K562 (cell line): ENCODE data around the gene MRPL40. TPM values are rescaled to one million over a fixed set of nuclear protein-coding genes. Genes with fewer than 3 reads are reported as not detected.

Experiments used
- CEBPB ChIP-seq: fragments of 450-650 bp; IDR thresholded peaks from 2 replicates; pipeline ENCODE4 v1.6.1; 2016; ENCODE audit warnings: missing genetic modification characterization, missing compliant biosample characterization
- CTBP1 ChIP-seq: fragments of 450-650 bp; IDR thresholded peaks from 2 replicates; pipeline ENCODE4 v1.6.1; 2016; ENCODE audit warnings: borderline replicate concordance
- ETS1 ChIP-seq: conservative IDR thresholded peaks from 2 replicates; pipeline ENCODE4 v1.6.1; 2011; ENCODE audit warnings: low read depth, mild to moderate bottlenecking, low read length; ENCODE audit not compliant: control insufficient read depth
- FIP1L1 ChIP-seq: fragments of 200-400 bp; formaldehyde crosslinking; IDR thresholded peaks from 2 replicates; pipeline ENCODE4 v1.6.1; 2018; ENCODE audit warnings: mild to moderate bottlenecking, low read depth, low read length; ENCODE audit not compliant: poor library complexity, severe bottlenecking
- FOXA1 ChIP-seq: fragments of 450-650 bp; IDR thresholded peaks from 2 replicates; pipeline ENCODE4 v1.6.1; 2016; ENCODE audit warnings: mild to moderate bottlenecking, borderline replicate concordance
- HMG20B ChIP-seq: fragments of 250-450 bp; sonication (Bioruptor Pico); IDR thresholded peaks from 2 replicates; pipeline ENCODE4 v1.5.0; 2021; ENCODE audit warnings: mild to moderate bottlenecking
- HNRNPH1 ChIP-seq: fragments of 200-400 bp; formaldehyde crosslinking; optimal IDR thresholded peaks from 2 replicates; pipeline ENCODE3; 2017; ENCODE audit warnings: low read depth, mild to moderate bottlenecking, low read length, moderate library complexity
- KHSRP ChIP-seq: fragments of 450-650 bp; IDR thresholded peaks from 2 replicates; pipeline ENCODE4 v1.6.1; 2017
- NBN ChIP-seq: fragments of 450-650 bp; IDR thresholded peaks from 2 replicates; pipeline ENCODE4 v1.6.1; 2016; ENCODE audit warnings: low read depth, mild to moderate bottlenecking
- PML ChIP-seq: IDR thresholded peaks from 2 replicates; pipeline ENCODE4 v1.6.1; 2012; ENCODE audit warnings: low read length, inconsistent platforms
- RAD21 ChIP-seq, 2 experiments: fragments of 250-450 bp in 1 of 2; fragments of 450-650 bp in 1 of 2; sonication (Bioruptor Pico) in 1 of 2; formaldehyde crosslinking in 1 of 2; IDR thresholded peaks in 1 of 2; conservative IDR thresholded peaks in 1 of 2; 2 replicates each; pipeline versions ENCODE4 v1.4.0 to v1.8.0; 2020 to 2022; ENCODE audit warnings: mild to moderate bottlenecking in 2 of 2, moderate library complexity in 1 of 2
- RAD51 ChIP-seq: fragments of 450-650 bp; IDR thresholded peaks from 2 replicates; pipeline ENCODE4 v1.7.1; 2016; ENCODE audit warnings: low read depth, mild to moderate bottlenecking, borderline replicate concordance
- SMAD3 ChIP-seq: fragments of 450-650 bp; formaldehyde crosslinking; conservative IDR thresholded peaks from 2 replicates; pipeline ENCODE4 v1.4.0; 2020; ENCODE audit warnings: mild to moderate bottlenecking
- SNAPC5 ChIP-seq: fragments of 250-450 bp; sonication (Bioruptor Pico); IDR thresholded peaks from 2 replicates; pipeline ENCODE4 v1.8.0; 2021; ENCODE audit warnings: moderate library complexity, mild to moderate bottlenecking, inconsistent platforms
- SNIP1 ChIP-seq: fragments of 450-650 bp; IDR thresholded peaks from 2 replicates; pipeline ENCODE4 v1.7.1; 2017; ENCODE audit warnings: low read depth, mild to moderate bottlenecking
- STAT5B ChIP-seq: fragments of 250-450 bp; sonication (Bioruptor Pico); IDR thresholded peaks from 2 replicates; pipeline ENCODE4 v1.8.0; 2021; ENCODE audit warnings: mild to moderate bottlenecking, inconsistent platforms
- TAL1 ChIP-seq: fragments of 450-650 bp; IDR thresholded peaks from 2 replicates; pipeline ENCODE4 v1.6.1; 2016; ENCODE audit warnings: mild to moderate bottlenecking
- ZKSCAN3 ChIP-seq: fragments of 250-450 bp; sonication (Bioruptor Pico); IDR thresholded peaks from 2 replicates; pipeline ENCODE4 v1.4.0; 2020
- ZNF444 ChIP-seq: fragments of 250-450 bp; sonication (Bioruptor Pico); IDR thresholded peaks from 2 replicates; pipeline ENCODE4 v1.4.0; 2020; ENCODE audit warnings: mild to moderate bottlenecking, moderate library complexity
- ZNF445 ChIP-seq: fragments of 250-450 bp; sonication (Bioruptor Pico); IDR thresholded peaks from 2 replicates; pipeline ENCODE4 v1.4.0; 2020; ENCODE audit warnings: low read depth, mild to moderate bottlenecking, moderate library complexity
- polyA plus RNA-seq, 8 experiments: library from polyadenylated mRNA; depleted of rRNA in 4 of 8; stranded (reverse) in 5 of 8; unstranded in 3 of 8; fragments of >200 nt; fragmentation: Nextera tagmentation in 2 of 8; fragmentation: Illumina TruSeq in 1 of 8; extraction: Ambion mirVana in 2 of 8; extraction: Trizol in 1 of 8; gene quantifications; 2 replicates each; pipeline versions ENCODE4 v1.2.1 to v1.2.3, GENCODE V29; 2011 to 2014; ENCODE audit warnings: inconsistent platforms in 1 of 8, missing spikeins in 1 of 8
- total RNA-seq, 7 experiments: library from RNA; depleted of rRNA in 6 of 7; stranded (reverse); fragments of >200 nt in 6 of 7; fragmentation: Illumina TruSeq in 2 of 7; extraction: Trizol in 2 of 7; gene quantifications; 2 replicates each; pipeline versions ENCODE4 v1.2.1 to v1.2.3, GENCODE V29; 2011 to 2021; ENCODE audit warnings: low replicate concordance in 1 of 7
- TF ChIP-seq, protein P1 (sequence below): fragments of 250-450 bp; sonication (Bioruptor Pico); IDR thresholded peaks from 2 replicates; pipeline ENCODE4 v1.5.0; 2021; ENCODE audit warnings: mild to moderate bottlenecking, moderate library complexity
- TF ChIP-seq, protein P2 (sequence below): fragments of 450-650 bp; formaldehyde crosslinking; IDR thresholded peaks from 2 replicates; pipeline ENCODE4 v1.4.0; 2020; ENCODE audit warnings: mild to moderate bottlenecking

MRPL40 gene
- total and polyA plus RNA-seq, 9 of the 15 experiments (the other 6 are each of a cell fraction or from before 2014, with no cell fraction given) = 132 to 652 (median 208) TPM

DNA sequence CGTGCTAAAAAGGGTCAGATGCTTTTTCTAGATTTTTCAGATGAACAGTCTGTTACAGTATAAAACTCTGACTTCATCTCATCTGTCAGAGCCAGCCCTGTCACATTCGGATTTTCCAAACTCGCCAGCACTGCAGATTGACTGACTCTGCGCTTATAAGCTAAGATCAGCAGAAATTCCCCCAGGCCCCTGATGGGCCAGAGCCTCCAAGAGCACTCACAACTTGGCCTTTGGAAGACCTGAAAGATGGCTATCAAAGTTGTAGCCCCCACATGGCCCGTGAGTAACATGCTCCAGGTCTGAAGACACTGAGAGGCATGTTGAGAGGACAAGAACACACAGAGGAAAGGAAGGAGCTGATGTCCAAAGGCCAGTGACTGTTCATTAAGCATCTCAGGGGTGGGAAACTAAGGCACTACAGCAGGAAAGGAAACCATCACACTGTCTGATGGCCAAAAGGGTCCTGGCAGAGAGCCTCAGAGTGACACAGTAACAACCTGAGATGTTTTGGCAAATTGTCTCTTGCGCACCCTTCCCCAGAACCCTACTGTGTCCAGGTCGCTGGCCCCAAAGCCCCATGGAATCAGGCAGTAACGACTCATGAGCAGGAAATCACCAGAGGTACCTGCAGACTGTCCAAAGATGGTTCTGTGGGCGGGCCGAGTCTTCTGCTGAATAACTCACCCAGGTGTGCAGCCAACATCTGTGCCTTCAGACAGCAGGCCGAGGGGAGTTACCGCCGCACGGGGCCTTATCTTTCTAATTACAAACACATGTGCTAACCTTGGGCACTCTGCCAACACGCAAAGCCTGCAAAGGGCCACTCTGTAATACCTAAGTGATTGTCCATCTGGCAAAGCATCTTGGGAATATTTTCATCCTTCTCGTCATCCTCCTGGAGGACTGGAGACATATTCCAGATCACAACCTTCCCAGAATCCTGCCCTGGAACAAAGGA is 24.4 kb upstream of the MRPL40 start (continued):
- TF ChIP-seq, protein P1, sequence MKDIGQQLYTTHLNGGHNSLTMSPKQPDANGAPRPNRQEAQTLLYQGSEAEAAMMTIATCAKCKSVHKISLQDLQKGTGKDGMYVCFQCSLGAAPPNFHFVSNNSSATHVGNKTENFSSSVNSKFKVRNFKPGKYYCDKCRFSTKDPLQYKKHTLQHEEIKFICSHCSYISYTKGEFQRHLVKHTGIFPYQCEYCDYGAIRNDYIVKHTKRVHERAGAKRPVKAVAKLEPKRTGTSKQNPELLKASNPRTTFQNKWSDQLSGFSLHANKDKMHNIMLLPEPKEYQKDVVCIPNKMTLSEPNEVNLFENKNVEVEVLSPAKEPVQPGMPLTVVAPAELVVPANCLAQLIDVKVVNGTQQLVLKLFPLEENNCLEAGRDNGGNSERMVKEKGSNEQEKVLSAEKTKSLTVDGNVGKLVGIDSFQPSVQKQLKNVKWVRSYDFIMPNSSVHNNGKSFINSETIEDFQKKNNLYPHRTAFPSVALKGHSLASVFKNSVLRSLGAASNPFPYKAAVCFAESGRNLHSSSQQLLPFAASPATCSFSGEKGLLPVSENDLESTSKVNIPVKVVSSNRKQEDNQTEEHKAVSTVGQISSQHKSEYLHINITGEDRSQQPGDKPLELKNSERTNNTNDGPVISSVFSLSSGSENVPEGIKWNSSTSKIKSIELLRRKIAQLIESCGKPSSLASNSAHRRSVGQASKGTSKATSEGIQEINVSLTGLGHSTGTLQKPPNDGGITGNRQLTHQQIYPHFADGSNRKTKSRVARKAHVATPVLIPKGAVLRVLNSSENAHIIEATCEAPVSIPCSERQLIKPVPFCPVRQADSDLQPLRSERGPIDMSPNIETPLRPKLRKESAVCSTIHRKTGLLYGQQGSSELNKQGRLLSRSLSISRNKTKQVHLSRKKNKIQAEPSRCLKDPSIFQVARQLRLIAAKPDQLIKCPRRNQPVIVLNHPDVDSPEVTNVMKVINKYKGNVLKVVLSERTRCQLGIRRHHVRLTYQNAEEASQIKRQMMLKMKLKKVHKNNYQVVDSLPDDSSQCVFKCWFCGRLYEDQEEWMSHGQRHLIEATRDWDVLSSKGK (CRISPR knock-in tag) = no peak
- no peak for TF ChIP-seq ZNF445 (CRISPR knock-in tag)
- TF ChIP-seq NBN = no peak
- no peak for TF ChIP-seq HMG20B (CRISPR knock-in tag)
- TF ChIP-seq CTBP1 = peak; percentile 97
- no peak for TF ChIP-seq ETS1
- TF ChIP-seq TAL1 = peak; percentile 96
- TF ChIP-seq SNAPC5 (CRISPR knock-in tag) = no peak
- no peak for TF ChIP-seq SNIP1
- no peak for TF ChIP-seq FOXA1
- TF ChIP-seq SMAD3 (CRISPR knock-in tag) = no peak
- TF ChIP-seq RAD51 = no peak; the same call in 1 of the 2 replicates
- TF ChIP-seq HNRNPH1 = no peak
- no peak for TF ChIP-seq ZNF444 (CRISPR knock-in tag)
- TF ChIP-seq, protein P2, sequence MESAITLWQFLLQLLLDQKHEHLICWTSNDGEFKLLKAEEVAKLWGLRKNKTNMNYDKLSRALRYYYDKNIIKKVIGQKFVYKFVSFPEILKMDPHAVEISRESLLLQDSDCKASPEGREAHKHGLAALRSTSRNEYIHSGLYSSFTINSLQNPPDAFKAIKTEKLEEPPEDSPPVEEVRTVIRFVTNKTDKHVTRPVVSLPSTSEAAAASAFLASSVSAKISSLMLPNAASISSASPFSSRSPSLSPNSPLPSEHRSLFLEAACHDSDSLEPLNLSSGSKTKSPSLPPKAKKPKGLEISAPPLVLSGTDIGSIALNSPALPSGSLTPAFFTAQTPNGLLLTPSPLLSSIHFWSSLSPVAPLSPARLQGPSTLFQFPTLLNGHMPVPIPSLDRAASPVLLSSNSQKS (CRISPR knock-in tag) = no peak
- TF ChIP-seq FIP1L1 = no peak
- TF ChIP-seq RAD21 (CRISPR knock-in tag; conservative IDR thresholded peaks at IDR 0.05 in 1 of 2, IDR thresholded peaks at IDR 0.05 in 1 of 2) = no peak; a peak in 1 of 4 replicates
- TF ChIP-seq PML = peak; percentile 97
- TF ChIP-seq KHSRP = no peak
- peak; percentile 39; the same call in 1 of the 2 replicates for TF ChIP-seq CEBPB (tag)
- no peak for TF ChIP-seq STAT5B (CRISPR knock-in tag)
- TF ChIP-seq ZKSCAN3 (CRISPR knock-in tag) = no peak
